OCI-M1 (cell line): ENCODE results near the gene SLC25A44.
A peak's percentile ranks its signal among the peaks of the same experiment; 100 is the strongest.
"Not testable (repeated sequence)": the region's sequence is repeated elsewhere in the genome, so short reads cannot be mapped to it uniquely, and the experiment has no call there.

Source experiments
- DNase-seq: peaks from one replicate; lab custom pipeline; 2025; lab: John Stamatoyannopoulos, UW

The SLC25A44 gene

DNA sequence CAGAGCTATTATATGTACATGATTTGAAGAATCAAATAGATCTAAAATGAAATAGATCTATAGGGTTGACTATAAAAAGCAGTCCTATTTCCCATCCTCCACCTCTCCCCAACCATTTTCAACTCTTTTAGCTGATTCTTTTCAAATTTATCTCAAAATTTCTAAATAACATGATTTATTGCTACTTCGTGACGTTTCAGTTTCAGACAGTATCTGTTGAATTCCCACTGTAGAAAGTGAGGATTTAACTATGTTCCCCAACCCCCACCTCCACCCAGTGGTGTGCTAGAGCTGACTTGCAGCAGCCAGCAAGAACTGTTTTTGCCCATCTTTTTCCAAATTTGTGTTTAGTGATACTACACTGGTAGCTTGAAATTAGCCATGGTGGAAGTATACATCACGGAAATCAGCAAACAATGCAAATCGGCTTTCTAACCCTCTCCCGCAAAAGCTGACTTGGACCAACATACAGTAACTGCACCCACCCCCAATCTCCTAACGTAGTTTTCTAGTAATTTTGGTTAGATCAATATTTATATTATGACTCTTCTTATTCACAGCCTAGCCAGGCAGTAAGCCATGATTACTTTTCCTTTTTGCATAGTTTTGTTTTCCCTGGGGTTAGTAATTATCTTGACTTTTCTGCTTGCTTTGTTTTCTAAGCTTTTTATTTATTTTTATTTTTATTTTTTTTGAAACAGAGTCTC is 29.6 kb upstream of the SLC25A44 start:
- no peak for DNase-seq

DNA sequence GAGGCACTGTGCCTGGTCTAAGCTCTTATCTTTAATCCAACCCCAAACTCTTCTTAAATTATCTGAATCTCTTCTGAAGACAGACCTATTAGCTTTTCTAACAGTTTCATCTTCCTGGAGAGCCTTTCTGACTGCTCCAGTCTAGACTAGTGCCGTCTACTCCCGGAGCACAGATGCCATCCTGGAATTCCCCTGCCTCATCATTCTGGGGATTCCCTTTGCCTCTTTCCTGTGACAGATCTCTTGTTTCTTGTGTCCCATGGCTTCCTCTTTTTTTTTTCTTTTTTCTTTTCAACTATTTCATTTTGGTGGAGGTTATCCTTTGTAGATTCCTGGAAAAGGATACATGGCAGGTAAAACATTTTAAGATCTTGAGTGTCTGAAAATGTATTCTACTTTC is 28.8 kb upstream of the SLC25A44 start:
- DNase-seq: no peak

DNA sequence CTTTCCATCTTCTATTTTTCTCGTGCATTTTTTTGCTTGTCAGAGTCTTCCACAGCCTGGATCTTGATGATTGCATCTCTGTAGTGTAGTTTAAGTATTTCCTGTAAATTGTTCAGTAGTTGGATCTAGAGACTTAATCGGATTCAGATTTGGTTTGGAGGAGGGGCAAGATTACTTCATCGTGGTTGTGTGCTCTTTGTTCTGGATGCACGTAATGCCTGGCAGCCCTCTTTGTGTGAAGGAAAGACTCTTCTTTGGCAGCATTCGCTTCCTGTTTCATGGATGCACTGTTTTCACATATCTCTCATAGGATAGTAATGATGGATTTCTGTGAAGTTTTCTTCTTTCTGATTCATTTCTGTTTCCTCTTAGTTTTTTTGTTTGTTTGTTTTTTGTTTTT is 26.4 kb upstream of the SLC25A44 start:
- no peak for DNase-seq

DNA sequence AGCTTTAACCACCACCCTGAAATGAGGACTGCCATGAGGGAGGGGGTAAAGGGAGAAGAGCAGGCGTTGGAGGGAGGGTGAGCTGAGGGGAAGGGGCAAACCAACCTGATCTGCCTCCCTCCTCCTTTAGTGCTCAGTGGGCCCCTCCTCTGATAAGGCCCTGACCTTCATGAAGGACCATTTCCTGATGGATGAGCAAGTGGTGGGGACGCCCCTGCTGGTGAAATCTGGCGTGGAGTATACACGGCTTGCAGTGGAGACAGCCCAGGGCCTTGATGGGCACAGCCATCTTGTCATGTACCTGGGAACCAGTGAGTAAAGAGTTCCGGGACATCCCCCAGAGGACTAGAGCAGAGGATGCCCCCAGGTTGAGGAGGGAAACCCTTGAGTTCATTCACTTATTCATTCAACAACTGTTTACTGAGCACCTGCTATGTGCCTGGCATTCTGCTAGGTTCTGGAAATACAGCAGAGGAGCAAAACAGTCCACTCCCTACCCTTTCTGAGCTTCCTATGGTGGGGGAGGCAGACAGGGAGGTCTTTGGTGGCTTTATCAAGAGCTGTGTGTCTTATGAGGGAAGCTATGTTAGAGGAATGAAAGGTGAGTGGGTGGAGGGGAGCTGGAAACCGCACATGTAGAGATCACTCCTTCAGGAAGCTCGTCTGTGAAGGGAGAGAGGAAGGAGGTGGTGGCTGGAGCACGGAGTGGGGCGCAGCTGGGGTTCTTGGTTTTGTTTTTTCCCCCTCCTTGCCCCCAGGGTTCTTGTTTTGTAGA is 21.0 kb upstream of the SLC25A44 start:
- no peak for DNase-seq

DNA sequence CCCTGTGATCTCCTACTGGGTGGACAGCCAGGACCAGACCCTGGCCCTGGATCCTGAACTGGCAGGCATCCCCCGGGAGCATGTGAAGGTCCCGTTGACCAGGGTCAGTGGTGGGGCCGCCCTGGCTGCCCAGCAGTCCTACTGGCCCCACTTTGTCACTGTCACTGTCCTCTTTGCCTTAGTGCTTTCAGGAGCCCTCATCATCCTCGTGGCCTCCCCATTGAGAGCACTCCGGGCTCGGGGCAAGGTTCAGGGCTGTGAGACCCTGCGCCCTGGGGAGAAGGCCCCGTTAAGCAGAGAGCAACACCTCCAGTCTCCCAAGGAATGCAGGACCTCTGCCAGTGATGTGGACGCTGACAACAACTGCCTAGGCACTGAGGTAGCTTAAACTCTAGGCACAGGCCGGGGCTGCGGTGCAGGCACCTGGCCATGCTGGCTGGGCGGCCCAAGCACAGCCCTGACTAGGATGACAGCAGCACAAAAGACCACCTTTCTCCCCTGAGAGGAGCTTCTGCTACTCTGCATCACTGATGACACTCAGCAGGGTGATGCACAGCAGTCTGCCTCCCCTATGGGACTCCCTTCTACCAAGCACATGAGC is 17.2 kb upstream of the SLC25A44 start:
- DNase-seq: no peak

DNA sequence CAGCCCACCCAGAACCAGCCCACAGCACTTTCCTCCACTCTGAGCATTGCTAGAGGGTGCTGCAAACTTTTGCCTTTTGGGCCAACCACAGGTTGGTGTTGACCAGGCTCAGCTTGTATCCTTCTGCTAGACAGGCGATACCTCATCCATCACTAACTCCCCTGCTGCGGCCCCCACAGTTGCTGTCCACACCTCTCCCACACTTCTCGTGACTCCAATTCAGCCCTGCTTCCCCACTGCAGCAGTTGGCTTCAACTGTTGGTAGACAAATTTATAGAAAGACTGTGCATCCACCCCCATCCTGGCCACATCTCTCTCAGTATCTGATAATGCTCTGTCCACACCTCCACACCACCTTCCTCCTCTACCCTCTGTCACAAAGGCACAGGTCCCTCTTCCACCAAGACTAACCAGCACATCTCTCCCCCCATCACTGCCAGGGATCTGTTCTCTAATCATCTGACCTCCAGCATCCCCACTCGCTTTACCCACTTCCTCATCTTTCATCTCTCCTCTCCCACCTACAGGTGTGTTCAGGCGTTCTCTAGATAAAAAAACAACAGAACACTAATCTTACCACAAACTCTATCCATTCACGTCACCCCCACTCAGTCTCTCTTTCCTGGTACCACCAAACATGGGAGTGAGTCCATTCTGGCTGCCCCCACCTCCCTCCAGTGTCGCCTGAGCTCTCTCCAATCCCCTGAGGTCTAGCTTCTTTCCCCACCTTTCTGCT is 15.8 kb upstream of the SLC25A44 start:
- DNase-seq: peak; percentile 51

DNA sequence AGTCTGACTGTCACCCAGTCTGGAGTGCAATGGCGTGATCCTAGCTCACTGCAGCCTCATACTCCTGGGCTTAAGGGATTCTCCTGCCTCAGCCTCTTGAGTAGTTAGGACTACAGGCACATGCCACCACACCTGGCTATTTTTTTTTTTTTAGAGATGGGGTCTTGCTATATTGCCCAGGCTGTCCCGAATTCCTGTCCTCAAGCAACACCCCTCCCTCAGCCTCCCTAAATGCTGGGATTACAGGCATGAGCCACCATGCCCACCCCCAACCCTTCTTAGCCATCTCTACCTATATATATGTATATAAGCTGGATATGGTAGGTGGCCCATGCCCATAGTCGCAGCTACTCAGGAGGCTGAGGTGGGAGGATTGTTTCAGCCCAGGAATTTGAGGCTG is 13.4 kb upstream of the SLC25A44 start:
- DNase-seq: no peak

DNA sequence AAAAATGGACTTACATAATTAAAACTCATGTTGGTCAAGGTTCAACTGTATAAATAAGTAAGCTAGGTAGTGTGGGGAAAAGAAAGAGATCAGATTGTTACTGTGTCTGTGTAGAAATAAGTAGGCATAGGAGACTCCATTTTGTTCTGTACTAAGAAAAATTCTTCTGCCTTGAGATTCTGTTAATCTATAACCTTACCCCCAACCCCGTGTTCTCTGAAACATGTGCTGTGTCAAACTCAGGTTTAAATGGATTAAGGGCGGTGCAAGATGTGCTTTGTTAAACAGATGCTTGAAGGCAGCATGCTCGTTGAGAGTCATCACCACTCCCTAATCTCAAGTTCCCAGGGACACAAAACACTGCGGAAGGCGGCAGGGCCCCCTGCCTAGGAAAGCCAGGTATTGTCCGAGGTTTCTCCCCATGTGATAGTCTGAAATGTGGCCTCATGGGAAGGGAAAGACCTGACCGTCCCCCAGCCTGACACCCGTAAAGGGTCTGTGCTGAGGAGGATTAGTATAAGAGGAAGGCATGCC is 12.4 kb upstream of the SLC25A44 start:
- DNase-seq: not testable (repeated sequence)

DNA sequence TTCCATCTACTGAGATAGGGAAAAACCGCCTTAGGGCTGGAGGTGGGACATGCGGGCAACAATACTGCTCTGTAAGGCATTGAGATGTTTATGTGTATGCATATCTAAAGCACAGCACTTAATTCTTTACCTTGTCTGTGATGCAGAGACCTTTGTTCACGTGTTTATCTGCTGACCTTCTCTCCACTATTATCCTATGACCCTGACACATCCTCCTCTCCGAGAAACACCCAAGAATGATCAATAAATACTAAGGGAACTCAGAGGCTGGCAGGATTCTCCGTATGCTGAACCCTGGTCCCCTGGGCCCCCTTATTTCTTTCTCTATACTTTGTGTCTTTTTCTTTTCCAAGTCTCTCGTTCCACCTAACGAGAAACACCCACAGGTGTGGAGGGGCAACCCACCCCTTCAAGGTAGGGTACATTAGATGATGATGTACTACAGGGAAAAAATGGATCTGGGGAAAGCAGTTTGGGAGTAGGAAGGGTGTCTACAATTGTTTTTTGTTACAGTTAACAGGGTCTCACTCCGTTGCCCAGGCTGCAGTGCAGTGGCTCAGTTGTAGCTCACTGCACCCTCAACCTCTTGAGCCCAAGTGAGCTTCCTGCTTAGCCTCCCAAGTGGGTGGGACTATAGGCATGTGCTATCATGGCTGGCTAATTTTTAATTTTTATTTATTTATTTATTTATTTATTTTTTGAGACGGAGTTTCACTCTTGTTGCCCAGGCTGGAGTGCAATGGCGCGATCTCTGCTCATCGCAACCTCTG is 11.7 kb upstream of the SLC25A44 start:
- DNase-seq: not testable (repeated sequence)

DNA sequence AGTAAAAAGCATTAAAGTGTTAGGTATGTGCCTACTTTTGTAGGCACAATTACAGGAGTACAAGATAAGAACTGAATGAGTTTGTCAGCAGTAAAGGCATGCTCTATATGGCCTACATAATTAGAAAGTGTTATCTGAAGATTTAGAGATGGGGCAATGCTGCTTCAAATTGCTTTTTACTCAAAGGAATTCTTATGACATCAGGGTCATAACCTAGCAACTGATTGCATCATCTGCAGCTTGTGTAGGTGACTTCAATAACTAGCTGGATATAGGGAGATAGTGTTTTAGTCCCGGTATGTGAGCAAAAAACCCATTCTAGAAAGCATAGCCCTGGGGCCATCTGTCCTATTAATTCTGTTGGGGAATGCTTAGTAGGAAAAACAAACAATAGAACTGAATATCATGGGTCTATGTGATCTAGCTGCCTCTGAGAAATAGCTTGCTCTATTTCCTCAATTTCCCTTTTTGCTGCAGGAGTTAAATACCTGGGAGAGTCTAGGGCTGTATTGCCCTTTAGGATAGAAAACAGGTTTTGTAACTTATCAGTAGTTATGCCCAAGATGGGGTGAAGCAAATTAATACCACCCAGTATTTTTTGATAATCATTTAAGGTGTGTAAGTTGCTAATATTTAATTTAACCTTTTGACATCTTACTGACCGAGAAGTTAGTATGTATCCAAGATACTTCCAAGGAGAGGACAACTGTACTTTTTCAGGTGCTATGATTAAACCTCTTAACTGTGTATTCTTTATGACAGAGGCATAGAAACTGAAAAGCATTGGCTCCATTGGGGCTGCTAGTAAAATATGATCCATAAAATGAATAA is 7.3 kb upstream of the SLC25A44 start:
- peak; percentile 40 for DNase-seq

DNA sequence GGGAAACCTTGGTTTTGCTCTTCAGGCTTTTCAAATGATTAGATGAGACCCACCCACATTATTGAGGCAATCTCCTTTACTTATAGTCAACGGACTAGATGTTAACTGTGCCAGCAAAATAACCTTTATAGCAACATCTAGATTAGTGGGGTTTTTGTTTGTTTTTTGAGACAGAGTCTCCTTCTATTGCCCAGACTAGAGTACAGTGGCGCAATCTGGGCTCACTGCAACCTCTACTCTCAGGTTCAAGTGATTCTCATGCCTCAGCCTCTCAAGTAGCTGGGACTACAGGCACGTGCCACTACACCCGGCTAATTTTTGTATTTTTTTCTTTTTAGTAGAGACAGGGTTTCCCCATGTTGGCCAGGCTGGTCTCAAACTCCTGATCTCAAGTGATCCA is 3.6 kb upstream of the SLC25A44 start:
- not testable (repeated sequence) for DNase-seq

DNA sequence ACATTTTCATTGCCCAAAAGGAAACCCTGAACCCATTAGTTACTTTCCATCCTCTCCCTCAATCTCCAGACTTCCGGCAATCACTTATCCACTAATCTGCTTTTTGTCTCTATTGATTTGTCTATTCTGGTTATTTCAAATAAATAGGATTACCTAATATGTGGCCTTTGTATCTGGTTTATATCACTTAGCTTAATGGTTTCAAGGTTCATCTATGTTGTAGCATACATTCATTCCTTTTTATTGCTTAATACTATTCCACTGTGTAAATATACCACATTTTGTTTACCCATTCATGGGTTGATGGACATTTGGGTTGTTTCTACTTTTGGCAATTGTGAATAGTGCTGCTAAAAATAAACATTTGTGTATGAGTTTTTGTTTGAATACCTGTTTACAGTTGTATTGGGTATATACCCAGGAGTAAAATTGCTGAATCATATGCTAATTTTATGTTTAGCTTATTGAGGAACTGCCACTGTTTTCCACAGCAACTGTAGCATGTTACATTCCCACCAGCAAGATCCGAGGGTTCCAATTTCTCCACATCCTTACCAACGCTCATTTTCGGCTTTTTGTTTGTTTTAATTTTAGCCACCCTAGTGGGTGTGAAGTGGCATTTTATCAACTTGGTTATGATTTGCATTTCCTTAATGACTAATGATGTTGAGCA is 2.5 kb upstream of the SLC25A44 start:
- DNase-seq: no peak

DNA sequence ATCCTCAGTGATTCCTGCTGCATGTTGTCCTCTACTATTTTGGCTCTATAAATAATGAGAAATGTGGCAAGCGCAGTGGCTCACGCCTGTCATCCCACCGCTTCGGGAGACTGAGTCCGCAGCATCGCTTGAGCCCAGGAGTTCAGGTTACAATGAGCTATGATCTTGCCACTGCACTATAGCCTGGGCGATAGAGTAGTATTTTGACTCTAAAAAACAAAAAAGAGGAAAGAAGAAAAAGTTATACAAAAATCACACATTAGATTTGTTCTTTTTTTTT is 756 bp upstream of the SLC25A44 start:
- no peak for DNase-seq

DNA sequence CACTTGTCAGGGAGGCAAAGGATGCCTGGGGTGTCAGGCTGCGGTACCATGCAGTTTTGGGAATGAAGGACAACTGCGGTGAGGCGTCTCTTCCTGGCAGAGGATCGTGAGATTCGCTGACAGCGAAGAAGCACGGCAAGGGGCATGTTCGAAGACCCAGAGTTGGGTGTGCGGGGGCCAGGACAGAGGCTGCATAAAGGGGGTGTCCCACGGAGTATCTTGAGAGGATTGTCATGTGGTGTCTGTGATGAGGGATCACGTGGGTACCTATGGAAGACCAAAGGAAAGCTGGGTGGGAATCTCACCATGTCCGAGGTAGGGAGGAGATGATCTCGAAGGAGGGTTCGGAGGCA is 372 bp downstream of the SLC25A44 start:
- DNase-seq: no peak

DNA sequence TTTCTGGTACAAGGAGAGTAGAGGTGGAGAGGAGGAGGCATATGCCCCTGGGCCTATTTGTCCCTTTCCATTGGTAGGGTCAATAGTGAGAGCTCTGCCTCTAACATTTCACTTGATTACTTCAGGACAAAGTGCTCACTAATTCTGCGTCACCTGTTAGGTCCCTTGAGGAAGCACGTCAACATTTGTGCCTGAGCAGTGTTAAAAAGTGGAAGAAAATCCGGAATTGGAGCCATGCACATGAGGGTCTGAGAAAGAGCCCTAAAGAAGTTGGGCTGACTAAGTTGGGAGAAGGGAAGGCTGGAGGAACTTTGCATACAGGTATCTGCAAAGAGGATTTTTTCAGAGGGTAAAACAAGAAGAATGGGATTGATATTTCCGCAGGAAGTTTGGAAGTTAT is 1.9 kb downstream of the SLC25A44 start:
- no peak for DNase-seq

DNA sequence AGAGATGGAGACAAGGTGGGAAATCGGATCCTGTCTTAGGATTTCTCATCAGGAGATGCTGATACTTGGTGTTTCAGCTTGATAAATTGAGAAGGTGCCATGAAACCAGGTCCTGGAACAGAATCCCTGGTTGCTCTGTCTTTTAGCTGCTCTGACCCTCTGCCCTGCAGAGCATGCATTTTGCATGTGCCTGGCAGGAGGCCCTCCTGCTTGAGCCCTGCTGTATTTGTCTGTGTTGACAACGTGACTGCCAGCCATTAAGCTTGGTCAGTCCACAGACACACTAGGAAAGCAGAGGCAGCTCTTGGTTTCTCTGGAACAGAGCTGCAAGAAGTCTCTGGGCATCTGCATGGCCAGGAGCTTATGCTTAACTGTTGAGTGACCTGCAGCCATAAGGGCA is 2.5 kb downstream of the SLC25A44 start:
- DNase-seq: no peak

DNA sequence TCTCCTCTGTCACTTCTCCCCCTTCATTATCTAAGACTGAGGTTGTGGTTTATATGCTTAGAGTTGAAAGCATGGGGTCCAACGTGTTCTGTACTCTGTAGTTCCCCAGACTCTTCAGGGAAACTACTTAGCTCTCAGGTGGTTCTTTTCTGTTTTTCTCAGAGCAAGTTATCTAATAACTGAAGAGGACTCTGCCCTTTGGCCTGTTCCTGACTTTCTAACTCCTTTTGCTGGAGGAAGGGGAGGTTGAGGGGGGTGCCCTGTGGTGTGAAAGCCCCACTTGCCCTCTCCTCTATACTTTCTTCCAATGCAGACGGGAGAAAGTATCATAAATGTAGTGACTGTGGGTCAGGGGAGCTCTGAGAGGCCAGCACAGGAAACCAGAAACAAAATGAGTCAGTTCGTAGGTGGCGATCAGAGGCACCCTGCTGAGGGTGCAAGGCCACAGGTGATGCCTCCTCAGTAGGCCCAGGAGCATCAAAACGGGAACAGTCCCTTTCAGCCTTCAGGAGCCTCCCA is 5.0 kb downstream of the SLC25A44 start:
- DNase-seq: no peak

DNA sequence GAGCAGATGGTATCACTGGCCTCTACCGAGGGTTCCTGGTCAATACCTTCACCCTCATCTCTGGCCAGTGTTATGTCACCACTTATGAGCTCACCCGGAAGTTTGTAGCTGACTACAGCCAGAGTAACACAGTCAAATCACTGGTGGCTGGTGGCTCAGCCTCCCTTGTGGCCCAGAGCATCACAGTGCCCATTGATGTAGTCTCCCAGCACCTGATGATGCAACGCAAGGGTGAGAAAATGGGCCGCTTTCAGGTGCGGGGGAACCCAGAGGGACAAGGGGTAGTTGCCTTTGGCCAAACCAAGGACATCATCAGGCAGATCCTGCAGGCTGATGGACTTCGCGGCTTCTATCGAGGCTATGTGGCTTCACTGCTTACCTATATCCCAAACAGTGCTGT is 6.1 kb downstream of the SLC25A44 start:
- no peak for DNase-seq

DNA sequence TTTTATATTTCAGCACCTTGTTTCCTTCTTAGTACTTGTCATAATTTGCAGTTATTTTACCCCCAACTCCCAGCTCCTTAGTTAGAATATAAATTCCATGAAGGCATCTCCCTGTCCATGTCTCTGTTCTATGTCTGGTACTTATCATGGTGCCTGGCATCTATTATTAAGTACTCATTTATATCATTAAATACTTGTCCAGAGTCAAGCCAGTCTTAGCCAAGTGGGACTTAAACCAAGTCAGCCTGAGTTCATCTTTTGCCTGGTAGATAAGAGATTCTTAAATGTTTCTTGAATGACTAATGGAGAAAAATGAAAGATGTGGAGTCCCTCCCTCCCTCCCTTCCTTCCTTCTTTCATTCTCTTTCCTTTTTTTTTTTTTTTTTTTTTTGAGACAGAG is 9.4 kb downstream of the SLC25A44 start:
- no peak for DNase-seq

DNA sequence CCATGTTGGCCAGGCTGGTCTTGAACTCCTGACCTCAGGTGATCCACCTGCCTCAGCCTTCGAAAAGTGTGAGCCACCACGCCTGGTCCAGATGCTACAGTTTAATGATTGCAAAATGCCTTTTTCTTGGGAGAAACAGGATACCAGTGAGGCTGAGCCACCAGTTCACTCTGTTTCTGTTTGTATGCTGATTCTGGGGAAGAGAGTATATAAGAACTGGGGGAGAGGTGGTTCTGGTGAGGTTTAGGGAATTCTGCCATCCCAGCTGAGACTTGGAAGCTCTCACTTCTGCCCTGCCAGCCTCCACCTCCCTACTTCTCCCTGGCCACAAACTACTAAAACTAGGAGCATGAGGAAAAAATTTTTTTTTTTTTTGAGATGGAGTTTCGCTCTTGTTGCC is 10.8 kb downstream of the SLC25A44 start:
- no peak for DNase-seq
